GM19351 (cell line): Measurements from ENCODE around the gene HIVEP1.
A peak's percentile ranks its signal among the peaks of the same experiment; 100 is the strongest.

Source experiments
- ATAC-seq: cut with Tn5 transposase; IDR thresholded peaks from one replicate; pipeline ENCODE4 v1.9.1; 2021; ENCODE audit warnings: mild to moderate bottlenecking, moderate library complexity; ENCODE audit not compliant: unreplicated experiment

Gene HIVEP1

DNA sequence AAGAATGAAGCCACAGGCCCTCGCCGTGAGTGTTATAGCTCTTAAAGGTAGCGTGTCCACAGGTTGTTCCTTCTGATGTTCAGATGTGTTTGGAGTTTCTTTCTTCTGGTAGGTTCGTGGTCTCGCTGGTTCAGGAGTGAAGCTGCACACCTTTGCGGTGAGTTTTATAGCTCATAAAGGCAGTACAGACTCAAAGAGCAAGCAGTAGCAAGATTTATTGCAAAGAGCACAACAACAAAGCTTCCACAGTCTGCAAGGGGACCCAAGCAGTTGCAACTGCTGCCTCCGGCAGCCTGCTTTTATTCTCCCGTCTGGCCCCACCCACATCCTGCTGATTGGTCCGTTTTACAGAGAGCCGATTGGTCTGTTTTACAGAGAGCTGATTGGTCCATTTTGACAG, 5.2 kb downstream of the HIVEP1 start:
- no peak for ATAC-seq

DNA sequence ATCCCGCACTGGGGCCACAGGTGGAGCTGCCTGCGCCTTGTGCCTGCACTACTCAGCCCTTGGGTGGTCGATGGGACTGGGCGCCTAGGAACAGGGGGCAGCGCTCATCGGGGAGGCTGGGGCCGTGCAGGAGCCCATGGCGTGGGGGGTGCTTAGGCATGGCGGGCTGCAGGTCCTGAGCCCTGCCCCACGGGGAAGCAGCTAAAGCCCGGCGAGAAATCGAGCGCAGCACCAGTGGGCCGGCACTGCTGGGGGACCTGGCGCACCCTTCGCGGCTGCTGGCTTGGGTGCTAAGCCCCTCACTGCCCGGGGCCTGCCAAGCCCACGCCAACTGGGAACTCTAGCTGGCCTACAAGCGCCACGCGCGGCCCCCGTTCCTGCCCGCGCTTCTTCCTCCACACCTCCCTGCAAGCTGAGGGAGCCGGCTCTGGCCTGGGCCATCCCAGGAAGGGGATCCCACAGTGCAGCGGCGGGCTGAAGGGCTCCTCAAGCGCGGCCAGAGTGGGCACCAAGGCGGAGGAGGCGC, 5.8 kb downstream of the HIVEP1 start:
- no peak for ATAC-seq

- no peak for ATAC-seq
Measured at GRCh38 chr6:12020187-12020791, 8.2 kb downstream of the HIVEP1 start.

DNA sequence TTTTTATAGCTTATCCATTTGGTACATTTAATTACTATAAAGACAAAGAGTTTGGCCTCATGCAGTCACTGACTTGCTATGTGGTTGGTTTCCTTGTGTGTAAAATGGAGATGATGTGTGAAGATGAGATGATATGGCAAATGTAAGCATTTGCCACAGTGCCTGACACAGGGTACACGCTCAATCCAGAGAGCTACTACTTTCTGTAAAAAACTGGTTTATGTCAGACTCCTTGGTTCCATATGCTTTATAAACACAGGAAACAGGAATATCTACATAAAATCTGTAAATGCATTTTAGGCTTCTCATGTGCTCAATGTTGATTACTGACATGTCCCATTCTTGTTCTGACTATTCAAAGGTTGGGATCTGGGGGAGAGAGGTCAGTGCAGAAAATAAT, 10.4 kb downstream of the HIVEP1 start:
- no peak for ATAC-seq

- ATAC-seq = no peak
Measured at GRCh38 chr6:12022953-12023388, 10.9 kb downstream of the HIVEP1 start.

DNA sequence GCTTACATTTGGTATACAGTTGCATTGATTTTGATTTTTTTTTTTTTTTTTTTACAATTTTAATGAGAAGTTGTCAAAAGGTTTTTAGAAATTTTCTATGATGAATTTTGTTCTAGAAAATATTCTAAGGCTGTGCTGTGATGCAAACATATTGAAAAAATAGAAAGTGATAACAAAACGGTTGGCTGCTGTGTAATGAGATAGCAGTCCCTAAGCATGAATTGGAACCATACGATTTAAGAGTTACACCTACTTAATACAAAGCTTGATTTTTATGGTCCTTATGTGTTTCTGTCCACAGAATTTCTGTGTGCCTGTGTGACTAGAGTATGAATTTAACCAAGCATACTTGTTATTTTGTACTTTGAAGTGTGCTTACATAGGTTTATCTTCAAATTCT, 12.1 kb downstream of the HIVEP1 start:
- ATAC-seq = no peak

- ATAC-seq = no peak
Measured at GRCh38 chr6:12024699-12025434, 12.8 kb downstream of the HIVEP1 start.

DNA sequence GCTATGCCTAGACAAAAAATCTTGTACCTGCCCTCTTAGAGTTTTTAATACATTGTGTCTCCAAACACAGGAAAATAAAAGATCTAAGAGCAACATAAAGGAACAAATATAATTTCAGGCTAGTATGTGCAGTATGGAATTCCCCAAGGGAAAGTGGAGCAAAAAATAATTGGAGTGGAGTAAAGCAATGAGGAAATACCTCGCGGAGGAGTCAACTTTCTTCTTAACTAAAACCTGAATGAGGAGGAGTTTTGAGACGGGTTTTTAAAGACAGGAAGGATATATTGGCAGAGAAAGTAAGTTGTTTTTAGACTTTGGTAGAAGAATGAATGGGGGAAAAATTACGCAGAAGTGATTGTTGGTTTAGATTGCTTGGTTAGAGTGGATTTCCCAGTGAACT, 14.0 kb downstream of the HIVEP1 start:
- no peak for ATAC-seq

GRCh38 chr6:12026833-12027232, 14.7 kb downstream of the HIVEP1 start:
- no peak for ATAC-seq

- ATAC-seq = no peak
Measured at GRCh38 chr6:12028213-12028612, 16.1 kb downstream of the HIVEP1 start.

DNA sequence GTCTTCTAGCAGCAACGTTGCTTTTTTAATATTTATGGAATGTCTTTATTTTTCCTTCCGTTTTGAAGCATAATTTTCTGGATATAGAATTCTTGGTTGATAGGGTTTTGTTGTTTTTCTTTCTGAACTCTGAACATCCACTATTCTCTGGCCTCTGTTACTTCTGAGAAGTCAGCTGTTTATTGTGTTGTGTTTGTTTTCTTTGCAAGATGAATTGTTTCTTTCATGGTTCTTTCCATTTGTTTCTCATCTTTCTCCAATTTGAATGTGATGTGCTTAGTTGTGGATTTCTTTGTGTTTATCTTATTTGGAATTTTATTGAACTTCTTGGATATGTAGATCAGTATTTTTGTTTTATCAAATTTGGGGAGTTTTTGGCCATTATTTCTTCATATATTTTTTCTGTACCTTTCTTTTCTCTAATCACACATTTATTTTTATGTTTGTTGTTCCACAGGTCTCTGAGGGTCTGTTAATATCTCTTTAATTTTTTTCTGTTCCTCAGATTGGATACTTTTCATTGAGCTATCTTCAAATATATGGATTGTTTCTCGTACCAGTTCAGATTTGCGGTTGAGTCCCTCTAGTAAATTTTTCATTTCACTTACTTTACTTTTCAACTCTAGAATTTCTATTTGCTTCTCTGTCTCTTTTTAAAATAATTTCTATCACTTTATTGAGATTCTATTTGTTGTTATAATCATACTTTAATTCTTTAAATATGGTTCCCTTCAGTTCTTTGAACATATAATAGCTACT, 18.0 kb downstream of the HIVEP1 start:
- ATAC-seq = no peak

DNA sequence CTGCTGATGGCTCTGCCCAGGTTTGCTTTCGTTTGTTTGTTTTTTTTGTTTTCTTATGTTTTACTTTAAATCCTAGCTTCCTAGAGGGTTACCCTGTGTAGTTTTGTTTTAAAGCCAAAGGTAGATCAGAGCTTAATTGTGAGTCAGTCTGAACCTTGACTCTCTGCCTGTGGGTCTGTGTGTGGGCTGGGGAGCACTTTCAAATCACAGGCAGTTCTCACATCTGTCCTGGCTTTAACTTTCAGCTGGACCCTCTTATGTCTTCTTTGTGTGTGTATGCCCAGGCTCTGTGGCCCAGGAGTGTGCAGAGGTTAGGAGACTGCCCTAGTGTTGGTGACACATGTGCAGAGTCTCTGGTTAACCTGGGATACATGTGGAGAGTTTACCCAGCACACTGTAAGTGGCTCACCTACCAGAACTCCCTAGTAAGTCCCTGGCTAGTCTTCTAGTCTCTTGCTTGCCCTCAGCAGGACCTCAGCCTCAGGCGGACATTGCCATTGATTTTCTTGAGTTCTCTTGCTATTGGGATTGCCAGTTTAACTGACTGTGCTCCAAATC, 19.0 kb downstream of the HIVEP1 start:
- ATAC-seq = peak; percentile 72

DNA sequence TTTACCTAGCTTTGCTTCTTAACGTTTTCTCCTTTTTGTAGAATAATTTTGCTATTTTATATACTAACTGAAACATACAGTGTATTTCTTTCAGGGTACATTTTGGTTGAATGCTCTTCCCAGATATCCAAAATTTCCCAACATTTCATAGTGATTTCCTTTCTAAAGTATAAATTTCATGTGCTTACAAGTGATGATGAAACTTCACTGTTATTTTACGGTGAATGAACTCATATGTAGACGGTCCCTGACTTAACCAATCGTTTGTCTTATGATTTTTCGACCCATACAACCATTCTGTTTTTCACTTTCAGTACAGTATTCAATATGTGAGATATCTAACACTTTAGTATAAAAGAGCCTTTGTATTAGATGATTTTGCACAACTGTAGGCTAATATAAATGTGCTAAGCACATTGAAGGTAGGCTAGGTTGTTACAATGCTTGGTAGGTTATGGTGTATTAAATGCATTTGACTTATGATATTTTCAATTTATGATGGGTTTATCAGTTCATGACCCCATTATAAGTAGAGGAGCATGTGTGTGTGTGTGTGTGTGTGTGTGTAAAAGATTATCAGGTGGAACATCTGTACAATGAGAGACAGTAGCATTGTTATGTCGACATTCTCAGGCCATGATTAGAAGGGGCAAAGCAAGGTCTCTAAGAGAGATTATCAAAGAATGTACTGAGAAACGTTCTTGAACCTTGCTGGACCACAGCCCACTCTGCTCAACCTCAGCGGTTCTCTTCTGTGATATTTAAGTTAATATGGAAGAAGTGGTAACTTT, 20.9 kb downstream of the HIVEP1 start:
- no peak for ATAC-seq

DNA sequence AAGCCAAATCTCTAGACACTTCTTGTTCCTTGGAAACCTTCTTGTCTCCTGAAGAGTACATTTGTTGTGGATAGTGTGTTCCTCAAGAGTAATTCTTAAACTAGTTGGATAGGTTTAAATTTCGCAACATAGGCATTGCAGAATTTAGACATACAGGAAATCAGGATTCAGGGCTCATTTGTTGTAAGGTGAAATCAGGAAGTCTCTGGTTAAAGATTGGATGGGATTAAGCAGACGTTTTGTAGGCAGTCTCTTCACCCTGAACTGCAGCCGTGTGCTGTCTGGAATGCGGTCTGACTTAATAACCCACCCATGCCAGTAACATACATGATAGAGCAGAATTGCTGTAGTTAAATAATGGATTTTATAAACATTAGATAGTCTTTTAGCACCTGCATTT, 21.7 kb downstream of the HIVEP1 start:
- no peak for ATAC-seq

GRCh38 chr6:12034349-12034748, 22.2 kb downstream of the HIVEP1 start:
- no peak for ATAC-seq

DNA sequence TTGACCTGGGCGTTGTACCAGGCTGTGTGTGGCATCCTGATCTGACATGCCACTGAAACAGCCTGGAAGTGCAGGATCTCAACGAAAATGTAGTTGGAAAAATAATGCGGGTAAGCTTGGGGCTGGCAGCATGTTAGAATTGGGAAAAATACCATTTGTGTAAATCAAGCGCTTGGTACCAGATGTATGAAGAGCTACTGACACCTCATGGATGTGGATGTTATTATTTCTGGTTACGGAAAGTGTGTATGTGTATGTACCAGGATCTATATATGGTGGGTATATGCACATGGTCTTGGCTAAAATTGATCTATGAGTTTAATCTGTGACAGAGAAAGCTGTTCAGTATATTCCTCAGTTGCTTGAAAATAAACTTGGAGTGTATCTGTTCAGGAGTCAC, 22.7 kb downstream of the HIVEP1 start:
- no peak for ATAC-seq

GRCh38 chr6:12036766-12037165, 24.7 kb downstream of the HIVEP1 start:
- ATAC-seq = no peak

GRCh38 chr6:12037798-12038197, 25.7 kb downstream of the HIVEP1 start:
- no peak for ATAC-seq

DNA sequence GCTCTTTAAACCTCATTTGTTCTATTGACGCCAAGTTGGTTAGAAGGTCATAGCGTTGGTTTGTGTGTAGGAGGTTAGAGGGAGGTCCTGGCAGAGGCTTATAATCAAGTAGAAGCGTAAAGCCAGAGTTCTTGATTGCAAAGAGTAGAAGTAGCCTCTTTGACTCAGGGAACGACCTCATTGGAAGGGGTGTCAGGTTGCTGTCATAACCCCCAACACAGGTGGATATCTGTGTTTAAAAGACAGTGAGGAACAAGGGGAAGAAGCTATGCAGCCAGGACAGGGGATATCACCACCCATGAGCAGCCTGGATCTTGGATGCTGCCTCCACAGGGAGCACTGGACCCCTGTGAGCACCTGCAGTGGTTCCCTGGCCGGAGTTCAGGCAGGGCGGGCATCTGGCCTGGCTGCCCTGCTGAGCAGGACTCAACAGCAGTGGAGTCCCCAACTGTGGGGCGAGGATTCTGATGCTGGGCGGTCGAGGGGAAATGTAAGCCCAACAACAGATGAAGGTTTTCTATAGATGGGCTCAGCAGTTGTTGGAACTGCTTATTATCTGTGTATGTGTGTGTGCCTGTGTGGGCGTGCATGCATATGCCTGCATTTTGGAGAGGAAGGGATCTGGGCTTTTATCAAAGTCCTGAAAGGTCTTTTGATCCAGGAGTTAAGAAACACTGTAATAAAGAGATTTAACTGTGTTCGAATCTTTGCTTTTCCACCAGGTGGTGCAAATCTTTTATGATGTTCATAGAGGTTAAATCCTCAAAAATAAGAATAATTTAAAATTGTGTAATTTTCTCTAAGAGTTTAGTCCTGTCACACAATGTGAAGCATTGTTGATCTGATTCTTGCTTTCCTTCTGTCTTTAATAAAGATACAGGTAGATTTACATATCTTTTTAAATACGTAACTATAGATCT, 27.7 kb downstream of the HIVEP1 start:
- ATAC-seq = no peak

DNA sequence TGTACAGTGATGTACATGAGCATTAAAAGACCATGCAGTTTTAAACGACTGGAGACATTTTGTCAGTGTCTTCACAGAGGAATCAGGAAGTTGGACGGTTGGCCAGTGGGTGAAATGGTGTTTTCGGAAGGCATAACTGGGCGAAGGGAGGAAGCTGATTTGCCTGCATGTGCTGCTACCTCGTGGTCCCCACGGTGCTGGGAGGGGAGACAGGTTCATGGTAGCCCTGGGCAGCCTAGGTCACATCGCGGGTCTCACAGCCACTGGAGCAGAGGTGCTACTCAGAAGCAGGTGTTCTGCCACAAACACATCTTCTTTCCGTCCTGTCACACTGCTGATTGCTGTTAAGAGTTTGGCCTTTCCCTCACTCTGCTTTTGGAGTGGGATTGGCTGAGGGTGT, 35.2 kb downstream of the HIVEP1 start:
- ATAC-seq = no peak
